HG03432 (cell line): ENCODE measurements around the gene SNX22.
A peak's percentile ranks its signal among the peaks of the same experiment; 100 is the strongest.

Source experiments
- ATAC-seq: cut with Tn5 transposase; IDR thresholded peaks from one replicate; pipeline ENCODE4 v1.9.1; 2021; ENCODE audit warnings: mild to moderate bottlenecking, moderate library complexity; ENCODE audit not compliant: unreplicated experiment

Gene SNX22

DNA sequence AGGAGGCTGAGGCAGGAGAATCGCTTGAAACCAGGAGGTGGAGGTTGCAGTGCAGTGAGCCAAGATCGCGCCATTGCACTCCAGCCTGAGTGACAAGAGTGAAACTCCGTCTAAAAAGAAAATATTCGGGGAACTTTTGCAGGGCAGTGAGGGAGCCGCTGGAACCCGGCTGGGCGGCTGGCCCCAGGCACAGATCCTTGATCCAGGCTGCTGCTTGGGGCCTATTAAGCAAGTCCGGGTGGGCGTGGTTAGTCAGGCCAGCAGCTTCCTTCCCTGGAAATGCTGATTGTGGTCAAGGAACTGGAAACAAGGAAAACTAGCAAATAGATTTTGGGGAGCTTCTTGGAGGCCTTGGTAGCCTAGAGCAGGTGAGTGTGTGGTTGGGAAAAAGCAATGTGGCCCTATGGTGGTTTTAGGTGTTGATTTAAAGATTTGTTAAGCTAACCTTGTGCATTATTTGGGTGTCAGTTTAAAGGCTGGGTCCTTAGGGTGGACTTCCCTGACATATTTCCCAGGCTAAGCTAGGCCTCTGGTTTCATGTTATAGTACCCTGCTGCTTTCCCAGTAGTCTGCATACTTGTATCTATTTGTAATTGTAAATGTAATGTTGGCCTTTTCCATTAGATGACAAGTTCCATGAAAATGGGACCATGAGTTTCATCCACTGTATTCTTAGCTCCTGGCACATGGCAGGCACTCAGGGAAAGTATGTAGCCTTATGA, 17.7 kb upstream of the SNX22 start:
- no peak for ATAC-seq

DNA sequence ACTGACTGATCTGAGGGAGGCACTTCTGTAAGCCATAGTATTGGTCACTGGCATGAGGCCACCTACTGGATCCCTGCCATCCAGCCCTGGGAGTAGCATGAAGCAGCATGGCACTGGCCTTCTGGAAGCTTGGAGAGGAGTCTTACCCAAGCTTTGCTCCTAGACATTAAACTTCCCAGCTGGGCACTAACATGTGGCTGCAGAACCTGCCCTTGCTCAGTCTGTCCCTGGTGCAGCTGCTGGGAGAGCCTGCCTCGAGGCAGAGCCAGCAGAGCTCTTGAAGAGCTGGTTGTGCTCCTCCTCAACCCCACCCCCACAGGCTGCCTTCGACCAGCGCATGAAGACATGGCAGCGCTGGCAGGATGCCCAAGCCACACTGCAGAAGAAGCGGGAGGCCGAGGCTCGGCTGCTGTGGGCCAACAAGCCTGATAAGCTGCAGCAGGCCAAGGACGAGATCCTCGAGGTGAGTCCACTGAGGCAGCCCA, 17.1 kb upstream of the SNX22 start:
- no peak for ATAC-seq

DNA sequence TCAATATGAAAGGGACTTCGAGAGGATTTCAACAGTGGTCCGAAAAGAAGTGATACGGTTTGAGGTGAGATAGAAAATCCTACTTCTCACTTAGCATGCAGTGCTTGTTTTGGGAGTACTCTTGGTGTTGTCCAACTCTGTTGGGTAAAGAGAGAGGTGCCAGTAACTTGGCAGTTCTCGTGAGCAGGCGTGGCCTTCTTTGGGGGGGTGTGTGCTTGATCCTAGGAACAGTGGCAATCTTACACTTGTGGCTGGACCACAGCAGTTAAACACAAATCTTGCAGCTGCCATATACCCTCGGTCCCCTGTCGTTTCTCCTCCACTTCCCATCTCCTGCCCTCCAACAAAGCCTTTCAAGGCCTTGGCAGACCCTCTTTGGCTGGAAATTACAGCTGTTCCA, 15.2 kb upstream of the SNX22 start:
- no peak for ATAC-seq

DNA sequence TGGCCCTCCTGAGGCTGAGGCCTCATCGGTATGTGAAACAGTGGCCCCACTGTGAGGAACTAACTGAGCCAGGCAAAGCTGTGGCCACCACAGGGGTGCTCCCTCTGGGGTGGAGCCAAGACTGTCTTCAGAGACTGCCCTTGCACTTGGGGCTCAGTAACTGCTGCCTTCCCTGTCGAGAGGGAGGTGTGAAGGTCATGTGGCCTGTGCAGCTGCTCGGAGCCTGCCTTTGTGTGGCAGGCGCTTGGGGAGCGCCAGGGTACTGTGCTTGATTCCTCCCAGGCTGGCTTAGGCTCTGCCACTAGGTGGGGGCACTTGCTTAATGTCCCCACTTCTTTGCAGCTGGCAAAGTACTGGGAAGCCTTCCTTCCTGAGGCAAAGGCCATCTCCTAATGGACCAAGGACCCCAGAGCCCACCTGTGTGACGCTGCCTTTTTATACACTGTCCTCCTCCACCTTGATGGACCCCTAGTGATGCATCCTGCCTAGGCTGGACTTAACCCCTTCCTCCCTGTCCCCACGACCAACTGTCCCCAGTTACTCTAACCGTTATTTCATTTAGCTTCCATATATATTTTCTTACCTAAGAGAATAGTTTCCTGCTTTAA, 14.2 kb upstream of the SNX22 start:
- ATAC-seq, result no peak

DNA sequence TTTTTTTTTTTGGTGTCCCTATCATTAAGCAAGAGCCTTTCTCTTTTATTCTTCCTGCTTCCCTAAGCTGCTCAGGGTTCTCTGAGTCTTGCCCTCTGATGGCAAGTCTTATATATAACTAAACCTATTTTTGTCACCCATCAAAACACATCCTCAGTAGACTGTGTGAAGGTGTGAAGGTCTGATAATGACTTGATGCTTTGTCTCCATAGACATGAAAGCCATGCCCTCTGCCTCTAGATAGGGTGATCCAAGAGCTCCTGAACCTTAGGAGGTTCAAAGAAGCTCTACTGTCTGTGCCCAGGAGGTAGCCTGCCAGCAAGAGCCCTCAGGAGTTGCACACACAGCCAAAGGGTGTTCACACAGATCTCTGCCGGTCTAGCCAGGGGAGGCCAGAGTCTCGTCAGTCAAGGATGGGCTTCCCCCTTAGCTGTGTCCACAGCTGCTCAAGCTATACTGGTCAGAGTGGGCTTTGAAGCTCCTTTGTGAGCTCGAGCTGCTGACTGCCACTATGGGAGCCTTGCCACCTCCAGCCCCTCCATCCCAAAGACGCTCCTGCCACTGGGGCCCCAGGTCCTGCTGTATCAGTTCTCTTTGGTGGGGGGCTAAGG, 13.1 kb upstream of the SNX22 start:
- no peak for ATAC-seq

- ATAC-seq, result no peak
Measured at GRCh38 chr15:64141798-64142512, 9.6 kb upstream of the SNX22 start.

GRCh38 chr15:64143276-64143675, 8.3 kb upstream of the SNX22 start:
- no peak for ATAC-seq

GRCh38 chr15:64144192-64144564, 7.4 kb upstream of the SNX22 start:
- no peak for ATAC-seq

DNA sequence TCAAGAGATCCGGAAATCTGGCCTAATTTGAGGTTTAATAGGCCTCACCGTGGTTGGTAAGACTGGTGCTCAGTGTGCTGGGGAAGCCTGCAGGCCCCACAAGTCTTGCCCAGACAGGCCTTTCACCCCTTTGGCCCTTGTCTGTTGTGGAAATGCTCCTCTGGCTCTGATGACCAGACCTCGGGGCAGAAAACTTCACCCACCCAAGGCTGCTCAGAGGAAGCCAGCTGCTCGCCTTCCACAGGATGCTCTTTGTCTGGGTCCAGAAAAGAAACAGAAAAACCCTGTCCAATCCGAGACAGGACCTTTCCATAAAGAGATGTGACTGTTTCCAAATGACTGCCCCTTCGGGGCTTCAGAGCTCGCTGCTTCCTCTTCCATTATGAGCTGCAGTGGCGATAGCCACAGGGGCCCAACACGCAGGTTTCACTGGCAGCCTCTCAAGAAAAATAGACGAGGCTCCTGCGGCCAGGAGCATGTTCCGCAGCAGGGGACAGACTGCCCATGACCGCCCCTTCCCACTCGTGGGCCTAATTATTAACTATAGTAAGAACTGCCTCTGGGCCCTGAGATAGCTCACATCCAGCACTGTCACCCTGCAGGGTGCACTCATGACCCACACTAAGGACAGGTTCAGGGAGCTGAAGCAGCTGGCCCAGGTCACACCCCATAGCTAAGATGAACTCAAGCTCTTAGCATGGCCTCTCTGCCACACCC, 6.8 kb upstream of the SNX22 start:
- ATAC-seq, result peak; percentile 77

DNA sequence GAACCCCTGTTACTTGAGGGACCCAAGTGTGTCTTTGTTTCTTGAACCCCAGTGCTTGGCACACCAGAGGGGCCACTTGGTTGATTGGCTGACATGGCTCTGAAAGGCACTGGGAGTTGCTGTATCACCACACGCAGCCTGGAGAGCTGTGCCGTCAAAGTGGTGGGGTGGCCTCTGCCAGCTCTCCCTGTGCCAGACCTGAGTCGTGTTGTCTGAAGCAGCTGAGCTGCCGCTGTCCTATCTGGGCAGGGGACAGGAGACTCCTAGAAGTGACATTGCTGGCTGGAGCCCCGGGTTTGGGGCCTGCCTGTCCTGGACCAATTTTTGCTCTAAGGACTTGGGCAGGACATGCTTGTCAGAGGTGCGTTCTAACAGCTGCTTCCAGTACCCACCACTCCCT, 5.5 kb upstream of the SNX22 start:
- no peak for ATAC-seq

DNA sequence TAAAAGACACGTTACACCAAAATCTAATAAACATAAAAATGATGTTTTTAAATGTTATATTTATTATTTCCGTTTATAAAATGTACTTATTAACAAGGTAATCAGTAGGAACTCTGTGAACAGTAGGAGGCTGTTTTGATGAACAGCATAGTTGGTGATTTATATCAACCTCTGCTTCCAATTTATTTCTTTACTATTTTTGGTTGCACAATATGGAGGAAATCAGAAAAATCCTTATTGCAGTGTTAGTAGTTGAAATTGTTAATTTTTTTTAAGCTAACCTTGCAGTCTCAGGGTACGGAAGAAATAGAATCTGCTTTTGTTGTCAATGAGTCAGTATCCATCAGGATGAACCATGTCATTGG, 5.0 kb upstream of the SNX22 start:
- no peak for ATAC-seq

- ATAC-seq, result no peak
Measured at GRCh38 chr15:64146885-64147681, 4.4 kb upstream of the SNX22 start.

GRCh38 chr15:64148168-64148567, 3.4 kb upstream of the SNX22 start:
- no peak for ATAC-seq

- ATAC-seq, result no peak
Measured at GRCh38 chr15:64148581-64148980, 3.0 kb upstream of the SNX22 start.

DNA sequence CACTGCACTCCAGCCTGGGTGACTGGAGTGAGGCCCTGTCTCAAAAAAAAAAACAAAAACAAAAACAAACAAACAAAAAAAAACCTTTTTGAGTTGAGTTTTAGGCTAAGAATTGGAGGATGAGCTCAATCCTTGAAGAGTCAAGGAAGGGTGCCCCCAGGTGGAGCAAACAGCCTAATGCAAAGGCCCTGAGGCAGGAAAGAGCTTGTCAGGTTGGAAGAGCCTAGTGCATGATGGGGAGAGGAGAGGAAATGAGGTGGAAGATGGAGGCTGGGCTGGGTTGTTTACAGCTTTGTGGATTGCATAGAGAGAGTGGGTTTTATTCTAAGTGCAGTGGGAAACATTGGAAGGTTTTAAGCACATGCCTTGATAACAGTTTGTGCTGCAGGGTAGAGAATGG, 2.1 kb upstream of the SNX22 start:
- no peak for ATAC-seq

GRCh38 chr15:64149893-64150578, 1.5 kb upstream of the SNX22 start:
- no peak for ATAC-seq

- peak; percentile 23 for ATAC-seq
Measured at GRCh38 chr15:64152507-64153387, 1.2 kb downstream of the SNX22 start.

- ATAC-seq, result peak; percentile 60
Measured at GRCh38 chr15:64153480-64154367, 2.2 kb downstream of the SNX22 start.
